ENCODE results near the gene TLX3.
"Not testable (repeated sequence)": the region's sequence is repeated elsewhere in the genome, so short reads cannot be mapped to it uniquely, and the experiment has no call there.

Gene TLX3

DNA sequence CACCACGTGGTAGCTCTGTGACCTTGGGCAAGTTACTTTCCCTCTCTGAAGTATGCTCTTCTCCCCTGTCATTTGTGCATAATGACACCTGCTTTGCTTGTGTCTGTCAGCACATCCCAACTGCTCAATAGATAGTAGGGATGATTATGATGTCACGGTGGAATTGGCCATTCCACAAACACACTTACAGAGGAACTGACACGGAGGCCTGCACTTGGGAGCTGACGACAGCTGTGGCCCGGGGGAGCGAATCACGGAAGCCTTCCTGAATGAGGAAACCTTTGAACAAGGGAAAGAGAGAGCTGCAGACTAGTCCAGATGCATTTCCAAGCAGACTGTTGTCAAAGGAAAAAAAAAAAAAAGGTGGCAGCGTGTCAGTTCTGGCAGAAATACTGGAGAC is 21.0 kb downstream of the TLX3 start:
- no peak for DNase-seq

DNA sequence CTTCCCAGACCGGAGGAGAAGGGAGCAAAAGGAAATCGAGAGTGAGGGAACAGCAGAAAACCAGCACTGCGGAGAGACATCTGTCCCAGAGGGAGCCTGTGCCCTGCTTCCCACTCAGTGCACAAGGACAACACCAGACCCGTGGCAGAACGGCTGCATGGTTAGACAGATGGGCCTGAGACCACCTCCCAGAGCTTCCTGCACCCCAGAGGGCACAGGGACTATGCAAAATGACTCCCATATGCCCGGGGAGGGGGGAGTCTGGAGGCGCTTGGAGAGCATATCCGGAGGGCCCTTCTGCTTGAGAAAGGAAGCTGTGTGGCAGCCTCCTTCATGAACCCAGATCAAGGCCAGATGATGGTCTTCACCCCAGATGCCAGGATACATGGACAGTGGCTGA is 26.6 kb downstream of the TLX3 start:
- no peak for DNase-seq

DNA sequence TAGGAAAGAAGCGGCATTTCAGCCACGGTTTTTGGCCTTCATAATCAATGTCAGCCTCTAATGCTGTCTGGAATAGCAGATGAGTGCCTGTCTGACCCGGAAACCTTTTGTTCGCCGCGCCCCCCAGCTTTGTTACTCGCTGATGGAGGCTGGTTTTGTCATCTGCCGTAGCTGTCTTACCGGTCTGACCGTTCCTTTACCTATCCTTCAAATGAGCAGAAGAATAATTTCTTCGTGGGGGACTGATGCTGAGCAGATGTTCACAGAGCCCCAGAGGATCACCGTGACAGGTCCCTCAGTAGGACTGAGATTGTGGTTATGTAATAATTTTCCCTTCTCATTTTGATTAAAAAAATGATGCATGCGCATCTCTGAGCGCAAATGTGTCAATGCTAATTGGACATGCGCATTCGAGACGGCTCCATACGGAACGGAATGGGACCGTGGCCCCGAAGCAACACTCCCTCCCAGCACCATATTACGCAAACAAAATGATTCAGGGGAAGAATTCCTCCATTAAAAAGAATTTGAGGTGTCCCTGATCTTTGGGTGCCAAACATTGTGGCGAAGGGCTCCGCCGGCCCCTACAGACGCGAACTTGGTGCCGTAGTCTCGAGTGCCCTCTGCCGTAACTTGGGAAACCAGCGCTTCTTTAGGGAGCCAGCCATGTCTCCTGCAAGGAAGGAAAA is 27.6 kb downstream of the TLX3 start:
- DNase-seq = peak; percentile 40

DNA sequence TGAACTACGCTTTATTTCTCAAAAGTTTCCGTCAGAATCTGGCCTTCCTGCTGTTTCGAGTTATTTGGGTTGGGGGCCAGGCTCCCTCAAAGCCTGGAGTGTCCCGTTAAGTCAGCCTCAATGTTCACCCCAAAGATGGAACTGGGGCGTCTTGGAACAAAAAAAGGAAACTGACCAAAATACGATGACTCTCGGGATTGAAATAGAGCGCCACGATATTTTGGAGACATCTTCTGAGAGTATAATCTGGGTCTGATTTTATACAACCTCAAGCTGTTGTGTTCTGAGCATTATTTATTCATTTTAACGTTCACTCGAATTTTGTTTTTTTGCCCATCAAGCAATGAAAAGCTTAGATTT is 28.1 kb downstream of the TLX3 start:
- no peak for DNase-seq

DNA sequence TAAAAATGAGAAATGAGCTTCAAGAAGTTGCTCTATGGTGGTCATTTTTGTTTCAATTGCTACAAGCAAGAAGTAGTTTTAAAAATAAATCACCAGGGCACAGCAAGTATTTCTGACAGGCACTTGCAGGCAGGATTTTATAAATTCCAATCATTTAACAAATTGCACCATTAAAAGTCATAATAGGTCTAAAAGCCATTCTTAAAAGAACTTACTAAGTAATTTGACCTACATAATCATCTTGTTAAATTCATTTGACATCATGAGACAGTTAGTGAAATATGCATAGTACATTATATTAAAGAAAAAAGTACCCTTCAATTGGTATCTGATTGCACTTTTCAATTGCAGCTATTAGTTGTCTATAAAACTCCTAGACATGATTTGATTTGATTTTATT is 31.0 kb downstream of the TLX3 start:
- DNase-seq = no peak

DNA sequence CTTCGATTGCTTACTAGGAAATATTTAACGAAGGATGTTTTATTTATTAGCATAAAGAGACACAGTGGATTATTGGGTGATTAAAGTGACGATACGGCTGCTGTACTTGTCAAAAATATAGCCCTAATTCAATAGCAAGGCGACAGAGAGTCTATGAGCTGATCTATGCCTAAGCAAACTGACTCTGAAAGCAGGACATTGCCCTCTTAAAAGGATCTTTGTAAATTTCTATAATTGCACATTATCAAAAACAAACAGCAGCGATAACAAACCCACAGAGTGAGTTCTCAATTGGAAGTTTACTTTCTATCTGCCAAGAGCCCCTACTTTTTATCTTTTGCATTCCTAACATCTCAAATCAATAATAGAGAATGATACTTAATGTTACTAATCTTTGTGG is 31.4 kb downstream of the TLX3 start:
- DNase-seq = no peak

DNA sequence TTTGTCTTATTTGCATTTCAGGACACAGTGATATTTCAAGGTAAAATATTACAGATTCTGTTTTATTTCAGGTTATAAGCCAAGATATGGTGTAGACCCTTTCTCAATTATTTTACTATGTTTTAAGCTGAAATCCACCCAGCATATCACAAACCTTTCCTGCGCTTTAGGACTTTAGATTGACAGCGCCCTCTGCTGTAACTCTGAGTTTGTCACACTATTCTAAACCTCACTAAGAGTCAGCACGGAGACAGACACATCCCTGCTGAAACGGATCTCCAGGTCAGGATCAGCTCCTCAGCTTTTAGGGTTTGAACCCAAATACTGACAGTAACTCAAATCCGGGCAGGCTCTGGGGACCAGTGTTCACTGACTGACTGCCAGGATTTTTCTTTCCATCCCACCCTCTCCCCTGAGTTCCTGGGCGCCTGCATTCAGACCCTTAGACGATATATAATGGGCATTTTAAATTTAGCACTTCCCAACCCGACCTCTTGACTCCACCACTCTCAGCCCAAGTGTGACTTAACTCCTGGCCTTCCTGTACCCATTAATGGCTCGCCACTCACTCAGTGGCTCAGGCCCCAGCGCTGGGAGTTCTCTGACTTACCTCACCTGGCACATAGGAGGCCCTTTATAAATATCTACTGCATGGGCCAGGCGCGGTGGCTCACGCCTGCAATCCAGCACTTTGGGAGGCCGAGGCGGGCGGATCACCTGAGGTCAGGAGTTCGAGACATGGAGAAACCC is 33.5 kb downstream of the TLX3 start:
- DNase-seq = peak; percentile 45

DNA sequence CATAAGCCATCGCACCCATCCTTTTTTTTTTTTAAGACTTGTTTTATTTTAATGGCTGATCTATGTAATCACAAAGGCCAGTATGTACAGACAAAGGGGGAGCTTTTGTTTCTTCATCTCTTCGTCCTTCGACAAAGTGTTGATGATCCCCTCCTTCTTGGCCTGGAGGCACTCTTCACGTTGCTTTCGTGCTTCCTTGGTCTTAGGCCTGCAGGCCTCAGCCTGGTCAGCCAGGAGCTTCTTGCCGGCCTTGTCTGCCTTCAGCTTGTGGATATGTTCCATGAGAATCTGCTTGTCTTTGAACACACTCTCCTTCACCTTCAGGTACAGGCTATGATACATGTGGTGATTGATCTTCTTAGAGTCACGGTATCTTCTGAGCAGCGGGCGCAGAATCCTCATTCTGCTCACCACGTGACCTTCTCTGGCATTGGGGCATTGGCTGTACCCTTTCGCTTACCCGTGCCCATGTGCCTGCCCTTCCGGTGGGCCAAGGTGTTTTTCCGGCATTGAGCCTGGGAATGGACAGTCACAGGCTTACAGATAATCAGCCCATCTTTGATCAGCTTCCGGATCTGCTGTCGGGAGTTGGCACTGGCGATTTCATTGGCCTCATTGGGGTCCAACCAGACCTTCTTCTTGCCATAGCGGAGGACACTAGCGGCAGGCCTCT is 36.0 kb downstream of the TLX3 start:
- no peak for DNase-seq

DNA sequence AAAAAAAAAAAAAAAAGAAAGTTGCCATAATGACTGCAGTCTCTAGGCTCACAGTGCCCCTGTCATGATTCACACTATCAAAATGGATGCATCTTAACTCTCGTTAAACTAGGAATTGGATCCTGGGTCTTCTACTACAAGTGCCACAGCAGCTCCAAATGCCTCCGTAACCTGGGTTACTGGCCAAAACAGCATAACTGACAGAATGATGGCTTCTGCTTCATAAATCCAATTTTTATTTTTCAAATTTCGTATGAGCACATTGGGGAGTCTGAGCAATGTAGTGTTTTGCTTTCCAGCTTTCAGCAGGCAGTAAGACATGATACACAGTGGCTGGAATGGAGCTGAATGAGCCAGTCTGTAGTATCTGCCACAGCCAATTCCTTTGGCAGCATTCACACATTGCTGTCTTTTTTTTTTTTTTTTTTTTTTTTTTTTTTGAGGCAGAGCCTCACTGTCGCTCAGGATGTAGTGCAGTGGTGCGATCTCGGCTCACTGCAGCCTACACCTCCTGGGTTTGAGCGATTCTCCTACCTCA is 42.6 kb downstream of the TLX3 start:
- no peak for DNase-seq

DNA sequence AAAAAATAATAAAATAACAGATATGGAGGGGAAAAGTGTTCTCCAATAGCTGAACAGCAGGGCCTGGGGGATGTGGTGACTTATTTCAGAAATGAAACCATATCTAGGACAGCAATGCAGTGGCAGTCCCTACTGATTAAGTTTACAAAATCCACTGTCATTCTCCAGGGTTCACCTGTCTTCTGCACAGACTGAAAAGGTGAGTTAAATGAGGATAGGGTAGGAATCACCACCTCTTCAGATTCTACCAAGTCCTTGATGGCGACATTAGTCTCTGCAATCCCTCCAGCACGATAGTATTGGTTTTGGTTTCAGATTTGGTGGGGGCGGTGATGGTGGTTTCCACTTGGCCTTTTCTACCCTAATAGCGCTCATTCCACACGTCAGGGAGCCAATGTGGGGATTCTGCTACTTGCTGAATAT is 46.3 kb downstream of the TLX3 start:
- no peak for DNase-seq

DNA sequence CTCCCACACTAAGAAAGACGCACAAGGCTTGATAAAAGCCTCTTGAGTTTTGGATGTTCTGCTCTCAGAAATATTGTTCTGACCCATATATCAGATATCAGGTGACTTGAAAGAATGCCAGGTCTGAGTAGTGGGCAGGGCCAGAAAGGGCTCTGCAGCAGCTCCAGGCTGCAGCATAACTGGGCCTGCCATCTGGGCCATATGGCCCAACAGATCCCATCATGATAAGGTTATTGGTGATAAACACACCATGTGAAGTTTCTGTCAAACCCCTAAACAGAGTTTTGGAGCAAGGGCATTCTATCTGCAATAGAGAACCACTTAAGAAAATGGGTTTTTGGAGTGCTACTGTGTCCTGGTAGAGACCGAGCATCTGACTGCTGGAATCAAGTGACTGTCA is 48.8 kb downstream of the TLX3 start:
- no peak for DNase-seq

DNA sequence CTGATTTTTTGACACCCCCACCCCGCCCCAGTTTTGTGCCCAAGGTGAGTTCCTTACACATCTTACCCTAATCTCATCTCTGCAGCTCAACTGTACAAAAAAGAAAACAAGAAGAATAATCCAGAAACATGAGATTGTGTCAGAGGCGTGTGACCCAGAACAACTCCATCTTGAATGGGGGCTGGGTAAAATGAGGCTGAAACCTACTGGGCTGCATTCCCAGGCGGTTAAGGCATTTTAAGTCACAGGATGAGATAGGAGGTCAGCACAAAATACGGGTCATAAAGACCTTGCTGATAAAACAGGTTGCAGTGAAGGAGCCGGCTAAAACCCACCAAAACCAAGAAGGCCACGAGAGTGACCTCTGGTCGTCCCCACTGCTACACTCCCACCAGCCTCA is 52.1 kb downstream of the TLX3 start:
- DNase-seq = not testable (repeated sequence)

Data from HCEC 1CT (cell line).